ENCODE data around the gene IL7R.

The IL7R gene

DNA sequence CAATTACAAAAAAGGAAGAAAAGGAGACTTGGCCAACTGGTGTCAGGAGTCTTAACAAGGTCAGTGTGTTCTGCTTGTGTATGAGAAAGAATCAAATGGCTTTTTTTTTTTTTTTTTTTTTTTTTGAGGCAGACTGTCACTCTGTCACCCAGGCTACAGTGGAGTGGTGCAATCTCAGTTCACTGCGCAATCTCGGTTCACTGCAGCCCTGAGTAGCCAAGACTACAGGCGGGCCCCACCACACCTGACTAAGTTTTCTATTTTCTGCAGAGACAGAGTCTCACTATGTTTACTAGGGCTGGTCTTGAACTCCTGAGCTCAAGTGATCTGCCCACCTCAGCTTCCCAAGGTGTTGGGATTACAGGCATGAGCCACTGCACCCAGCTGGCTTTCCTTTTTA, 3.1 kb upstream of the IL7R start:
- TF ChIP-seq GATA2 (IDR thresholded peaks at IDR 0.05; ENCODE audit: low read depth, low read length) (no peak), GATA3 (IDR thresholded peaks at IDR 0.05; ENCODE audit: low read depth, low read length) (no peak)

DNA sequence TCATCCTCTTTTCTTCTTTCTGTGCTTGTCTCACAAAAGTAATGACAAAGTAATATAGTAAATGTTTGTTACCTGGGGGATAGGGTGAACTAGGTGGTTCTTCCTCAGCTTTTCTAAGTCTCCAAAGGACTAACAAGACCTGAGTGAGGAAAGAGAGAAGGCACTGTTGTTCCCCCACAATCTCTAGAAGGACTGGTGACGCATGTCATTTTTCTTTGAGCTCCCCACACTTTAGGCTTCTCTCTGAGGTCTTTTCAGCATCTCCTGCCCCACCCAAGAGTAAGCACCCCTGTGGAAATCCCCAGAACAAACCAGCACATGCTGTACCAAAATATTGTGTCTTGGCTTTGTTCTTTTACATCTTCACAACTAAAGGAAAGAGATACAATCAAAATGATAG, 2.4 kb upstream of the IL7R start:
- no peak for TF ChIP-seq GATA2 (IDR thresholded peaks at IDR 0.05; ENCODE audit: low read depth, low read length)
- no peak for TF ChIP-seq GATA3 (IDR thresholded peaks at IDR 0.05; ENCODE audit: low read depth, low read length)

DNA sequence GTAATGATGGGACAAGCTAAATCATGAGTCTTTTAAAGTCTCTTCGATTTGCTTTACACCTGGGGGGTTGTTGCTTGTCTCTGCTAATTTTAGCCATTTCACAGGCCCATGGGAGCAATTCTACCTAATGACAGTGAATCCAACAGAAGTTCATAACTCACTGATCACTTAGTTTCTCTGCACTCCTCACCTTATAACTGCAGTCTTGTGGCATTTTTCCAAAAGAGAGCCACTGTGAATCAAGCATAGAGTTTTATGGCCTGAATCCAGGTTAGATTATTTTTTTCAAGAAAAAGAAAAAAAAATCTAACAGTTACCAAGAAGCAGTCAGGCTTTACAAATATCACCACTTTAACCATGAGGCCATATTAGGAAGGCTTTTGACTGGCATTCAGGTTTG, 1.5 kb upstream of the IL7R start:
- no peak for TF ChIP-seq GATA2 (IDR thresholded peaks at IDR 0.05; ENCODE audit: low read depth, low read length)
- no peak for TF ChIP-seq GATA3 (IDR thresholded peaks at IDR 0.05; ENCODE audit: low read depth, low read length)

DNA sequence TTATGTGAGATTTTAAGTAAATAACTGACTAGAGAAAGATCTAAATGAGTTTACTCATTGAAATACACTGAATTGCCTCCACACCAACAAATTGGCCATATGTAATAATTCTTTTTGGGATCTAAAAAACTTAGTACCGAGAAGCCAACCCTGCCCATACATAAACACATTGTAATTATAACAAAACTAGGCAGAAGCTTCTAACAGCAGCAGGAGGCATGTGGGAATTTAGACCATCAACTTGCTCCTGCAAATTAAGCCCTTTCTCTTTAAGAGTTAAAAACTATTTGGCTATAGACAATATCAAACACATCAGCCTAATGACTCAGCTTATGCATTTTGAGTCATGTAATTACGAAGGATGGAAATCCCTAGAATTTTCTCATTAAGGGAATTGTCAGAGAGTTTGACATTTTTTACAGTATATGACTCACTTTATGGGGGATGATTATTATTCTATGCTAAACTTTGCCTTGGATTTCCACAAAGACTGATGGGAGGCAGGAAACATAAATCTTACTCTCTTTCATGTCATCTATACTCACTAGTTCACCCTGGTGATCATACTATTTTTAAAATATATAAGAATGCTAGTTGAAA, 1.0 kb downstream of the IL7R start:
- TF ChIP-seq GATA2 (IDR thresholded peaks at IDR 0.05; ENCODE audit: low read depth, low read length) (no peak), GATA3 (IDR thresholded peaks at IDR 0.05; ENCODE audit: low read depth, low read length) (no peak)

DNA sequence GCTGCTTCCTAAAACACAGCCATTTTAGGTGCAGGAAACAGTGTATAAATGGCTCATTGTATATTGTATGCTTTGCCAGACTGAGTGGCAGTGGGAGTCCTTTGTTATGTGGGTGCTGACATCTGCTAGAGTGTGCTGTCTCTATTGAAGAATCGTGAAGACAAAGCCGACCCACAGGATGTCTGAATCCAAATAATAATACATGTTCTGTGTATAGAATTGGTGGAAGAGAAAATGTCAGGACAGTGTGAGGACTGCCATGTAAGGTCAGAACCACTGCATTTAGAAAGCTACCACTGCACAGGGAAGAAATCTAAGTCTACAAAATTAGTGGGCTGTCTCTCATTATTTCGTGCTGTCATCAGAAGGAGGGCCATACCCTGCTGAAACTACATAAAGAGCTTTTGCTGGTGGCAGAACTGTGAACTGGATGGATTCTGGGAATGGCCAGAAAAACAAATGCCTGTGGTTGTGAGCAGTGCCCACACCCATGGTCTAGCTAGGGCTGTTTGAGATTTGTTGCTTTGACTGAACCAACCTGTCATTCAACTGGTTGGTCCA, 2.5 kb downstream of the IL7R start:
- TF ChIP-seq GATA2 (IDR thresholded peaks at IDR 0.05; ENCODE audit: low read depth, low read length) (no peak), GATA3 (IDR thresholded peaks at IDR 0.05; ENCODE audit: low read depth, low read length) (no peak)

- no peak for TF ChIP-seq GATA2 (IDR thresholded peaks at IDR 0.05; ENCODE audit: low read depth, low read length)
- TF ChIP-seq GATA3 (IDR thresholded peaks at IDR 0.05; ENCODE audit: low read depth, low read length) = no peak
Observed at GRCh38 chr5:35860686-35861085, 4.0 kb downstream of the IL7R start.

DNA sequence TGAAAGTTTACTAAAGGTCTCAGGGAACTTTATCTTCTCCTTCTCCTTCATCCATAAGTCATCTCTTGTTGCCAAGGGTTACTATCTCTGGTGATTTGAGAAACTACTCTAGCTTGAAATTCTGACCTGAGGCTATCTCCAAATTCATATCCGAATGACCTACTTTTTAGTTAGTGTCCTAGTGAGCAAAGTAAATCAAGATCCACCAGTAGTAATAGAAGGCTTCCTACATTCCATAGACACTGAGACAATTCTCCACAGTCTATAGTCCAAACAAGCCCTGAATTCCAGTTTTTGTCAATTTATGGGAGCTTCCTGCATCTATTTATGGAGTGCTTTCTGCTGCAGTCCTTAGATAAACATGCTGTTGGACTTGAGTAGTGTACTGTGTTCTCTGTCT, 5.0 kb downstream of the IL7R start:
- TF ChIP-seq GATA2 (IDR thresholded peaks at IDR 0.05; ENCODE audit: low read depth, low read length) (no peak; the same call in 1 of the 2 replicates), GATA3 (IDR thresholded peaks at IDR 0.05; ENCODE audit: low read depth, low read length) (no peak)

DNA sequence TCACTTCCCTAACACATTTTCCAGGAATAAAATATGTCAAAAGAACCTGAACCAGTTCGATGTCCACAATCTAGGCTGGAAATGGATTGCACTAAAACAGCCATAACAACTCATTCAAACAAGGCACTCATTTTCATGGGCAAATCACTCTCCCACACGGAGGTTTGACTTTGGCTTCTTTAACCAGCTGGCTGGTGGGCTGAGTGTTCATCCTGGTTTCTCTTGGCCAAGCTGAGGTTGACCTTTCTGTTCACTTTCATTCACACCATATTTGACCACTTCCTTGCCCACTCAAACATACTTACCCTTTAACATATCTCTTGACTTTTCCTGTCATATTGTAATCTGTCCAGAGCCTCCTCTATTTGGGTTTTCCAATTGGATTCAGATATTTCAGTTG, 5.4 kb downstream of the IL7R start:
- no peak for TF ChIP-seq GATA3 (IDR thresholded peaks at IDR 0.05; ENCODE audit: low read depth, low read length)
- no peak for TF ChIP-seq GATA2 (IDR thresholded peaks at IDR 0.05; ENCODE audit: low read depth, low read length)

DNA sequence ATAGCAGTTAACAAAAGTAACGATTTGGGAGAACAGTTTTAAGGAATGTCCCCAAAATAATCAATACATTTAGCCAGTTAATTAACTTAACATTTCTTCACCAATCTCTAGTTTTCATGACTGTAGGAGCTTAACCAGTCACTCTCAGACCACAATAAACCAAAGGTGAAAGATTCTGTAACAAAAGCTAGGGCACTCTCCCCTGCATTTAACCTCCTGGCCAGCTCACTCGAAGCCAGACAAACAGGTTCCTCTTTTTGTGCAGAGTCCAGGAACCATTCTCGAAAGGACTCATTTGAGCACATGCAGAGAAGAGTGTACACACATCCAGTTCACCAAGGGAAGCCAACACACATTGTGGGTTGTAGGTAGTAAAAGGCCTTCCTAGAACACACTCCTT, 6.5 kb downstream of the IL7R start:
- TF ChIP-seq GATA2 (IDR thresholded peaks at IDR 0.05; ENCODE audit: low read depth, low read length) (no peak), GATA3 (IDR thresholded peaks at IDR 0.05; ENCODE audit: low read depth, low read length) (no peak)

GRCh38 chr5:35867998-35868397, 11.3 kb downstream of the IL7R start:
- no peak for TF ChIP-seq GATA2 (IDR thresholded peaks at IDR 0.05; ENCODE audit: low read depth, low read length)
- no peak for TF ChIP-seq GATA3 (IDR thresholded peaks at IDR 0.05; ENCODE audit: low read depth, low read length)

- TF ChIP-seq GATA3 (IDR thresholded peaks at IDR 0.05; ENCODE audit: low read depth, low read length) (no peak), GATA2 (IDR thresholded peaks at IDR 0.05; ENCODE audit: low read depth, low read length) (no peak)
Observed at GRCh38 chr5:35869685-35870277, 13.1 kb downstream of the IL7R start.

- no peak for TF ChIP-seq GATA3 (IDR thresholded peaks at IDR 0.05; ENCODE audit: low read depth, low read length)
Observed at GRCh38 chr5:35870605-35871004, 13.9 kb downstream of the IL7R start.

GRCh38 chr5:35876454-35876853, 19.8 kb downstream of the IL7R start:
- TF ChIP-seq GATA3 (IDR thresholded peaks at IDR 0.05; ENCODE audit: low read depth, low read length) = no peak
- TF ChIP-seq GATA2 (IDR thresholded peaks at IDR 0.05; ENCODE audit: low read depth, low read length) = no peak

DNA sequence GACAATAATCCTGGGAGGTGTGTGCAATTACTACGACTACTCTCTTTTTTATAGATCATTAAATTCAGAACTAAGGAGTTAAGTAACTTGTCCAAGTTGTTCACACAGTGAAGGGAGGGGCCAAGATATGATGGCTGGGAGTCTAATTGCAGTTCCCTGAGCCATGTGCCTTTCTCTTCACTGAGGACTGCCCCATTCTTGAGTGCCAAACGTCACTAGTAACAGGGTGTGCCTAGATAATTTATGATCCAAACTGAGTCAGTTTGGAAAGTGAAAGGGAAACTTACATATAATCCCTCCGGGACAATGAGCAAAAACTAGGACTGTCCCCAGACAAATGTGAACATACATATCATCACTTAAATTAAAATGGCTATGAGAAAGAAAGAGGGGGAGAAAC, 20.2 kb downstream of the IL7R start:
- TF ChIP-seq GATA3 (IDR thresholded peaks at IDR 0.05; ENCODE audit: low read depth, low read length) (no peak), GATA2 (IDR thresholded peaks at IDR 0.05; ENCODE audit: low read depth, low read length) (no peak)

DNA sequence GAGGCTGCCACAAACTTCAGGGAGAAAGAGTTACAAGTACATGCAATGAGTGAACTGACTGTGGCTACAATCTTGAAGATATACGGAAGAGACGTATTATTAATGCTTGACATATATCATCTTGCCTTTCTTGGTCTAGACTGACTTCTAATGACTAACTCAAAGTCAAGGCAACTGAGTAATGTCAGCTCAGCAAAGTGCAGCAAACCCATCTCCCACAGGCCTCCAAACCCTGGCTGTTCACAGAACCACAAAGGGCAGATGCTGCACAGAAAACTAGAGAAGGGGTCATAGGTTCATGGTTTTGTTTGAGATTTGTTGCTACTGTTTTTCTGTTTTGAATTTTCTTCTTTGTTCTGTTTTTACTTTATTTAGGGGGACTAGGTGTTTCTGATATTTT, 21.0 kb downstream of the IL7R start:
- TF ChIP-seq GATA2 (IDR thresholded peaks at IDR 0.05; ENCODE audit: low read depth, low read length) (no peak), GATA3 (IDR thresholded peaks at IDR 0.05; ENCODE audit: low read depth, low read length) (no peak)
